ENCODE data around the gene MB21D2. TPM values are rescaled to one million over a fixed set of nuclear protein-coding genes. Genes with fewer than 3 reads are reported as not detected.

MB21D2 gene
- total RNA-seq, 1 experiment from 2014 or later = 2.8 TPM

- ATAC-seq (no peak), DNase-seq (ENCODE audit: low read depth, low spot score) (no peak)
- no TSS peak for BruUV-seq (replicated peaks)
- 0 out of 2 replicates have a peak, but pooled peaks cover under 1% of the 10 kb centered on the region for H3K79me2 ChIP-seq (ENCODE audit: insufficient read depth, low read length)
- no peak for TF ChIP-seq EZH2phosphoT487 (IDR thresholded peaks at IDR 0.05; ENCODE audit: borderline replicate concordance)
- TF ChIP-seq RAD21 (IDR thresholded peaks at IDR 0.05; ENCODE audit: low read depth) = no peak
- no peak for TF ChIP-seq FOSL1 (IDR thresholded peaks at IDR 0.05; ENCODE audit: low read depth)
- no peak for TF ChIP-seq ELF1 (IDR thresholded peaks at IDR 0.05; ENCODE audit: borderline replicate concordance, low read depth)
- no peak for TF ChIP-seq CBX3 (IDR thresholded peaks at IDR 0.05; ENCODE audit: low read depth)
- no peak for TF ChIP-seq ZFX (IDR thresholded peaks at IDR 0.05)
- no peak for TF ChIP-seq CTCF (IDR thresholded peaks at IDR 0.05 in 2 of 3, conservative IDR thresholded peaks at IDR 0.05 in 1 of 3; ENCODE audit: borderline replicate concordance in 1 of 3, insufficient read depth in 1 of 3, low read depth in 2 of 3, low read length in 2 of 3)
- no peak for TF ChIP-seq CEBPB (IDR thresholded peaks at IDR 0.05; ENCODE audit: low read depth)
- no peak for TF ChIP-seq SIN3A (IDR thresholded peaks at IDR 0.05; ENCODE audit: low read depth)
- peaks cover 0 to 19% of the 10 kb centered on the region in 2 experiments; a peak in 2 of 4 replicates for H3K4me1 ChIP-seq (ENCODE audit: control insufficient read depth in 1 of 2, insufficient read depth in 2 of 2, low read length in 2 of 2)
- H3K27me3 ChIP-seq (ENCODE audit: insufficient read depth, low read length) = no peaks in the 10 kb centered on the region
- H4K20me1 ChIP-seq (ENCODE audit: insufficient read depth) = no peaks in the 10 kb centered on the region
- H3K36me3 ChIP-seq (ENCODE audit: control insufficient read depth in 1 of 2, insufficient read depth in 2 of 2, low read length in 2 of 2) = no peaks in the 10 kb centered on the region
- no peak overlapping the region for H3K9ac ChIP-seq (ENCODE audit: low read length)
- no peak overlapping the region for H2AFZ ChIP-seq (ENCODE audit: low read depth, low read length, poor library complexity, severe bottlenecking)
- POLR2A ChIA-PET = no interaction called here
- no peak overlapping the region for H3K4me3 ChIP-seq (replicated peaks in 1 of 2; ENCODE audit: low read depth in 1 of 2, low read length in 2 of 2)
- CTCF ChIA-PET = no interaction called here
- no peaks in the 10 kb centered on the region for H3K9me3 ChIP-seq (ENCODE audit: control insufficient read depth in 1 of 2, insufficient read depth in 1 of 2, low read depth in 1 of 2, low read length in 2 of 2)
- intact Hi-C loops (cut with micrococcal nuclease) = loop anchor here (5.0 kb wide), 2 partner anchors 122 to 1407 kb away; no protein-coding TSS in a partner anchor
- no peak overlapping the region for H3K4me2 ChIP-seq (ENCODE audit: low read length)
- H3K9me2 ChIP-seq (ENCODE audit: insufficient read depth) = no peaks in the 10 kb centered on the region
- H3K27ac ChIP-seq (ENCODE audit: low read depth, low read length) = no peak overlapping the region
- RAD21 ChIA-PET (ENCODE audit: low non-redundant PET in 1 of 2, low total read pairs in 2 of 2, uncharacterized antibody in 2 of 2, unreplicated experiment in 2 of 2) = no interaction called here
Measured at GRCh38 chr3:192919901-192920300, 2.2 kb upstream of the MB21D2 start.

GRCh38 chr3:192918275-192918588 is 576 bp upstream of the MB21D2 start:
- Histone ChIP-seq H3K4me2 (ENCODE audit: low read length) (peak overlapping the region; percentile 80), H3K9me3 (ENCODE audit: control insufficient read depth in 1 of 2, insufficient read depth in 1 of 2, low read depth in 1 of 2, low read length in 2 of 2) (no peaks in the 10 kb centered on the region), H2AFZ (ENCODE audit: low read depth, low read length, poor library complexity, severe bottlenecking) (peak overlapping the region; percentile 36), H3K27me3 (ENCODE audit: insufficient read depth, low read length) (no peaks in the 10 kb centered on the region), H3K36me3 (ENCODE audit: control insufficient read depth in 1 of 2, insufficient read depth in 2 of 2, low read length in 2 of 2) (no peaks in the 10 kb centered on the region), H3K4me1 (ENCODE audit: control insufficient read depth in 1 of 2, insufficient read depth in 2 of 2, low read length in 2 of 2) (peaks cover 0 to 19% of the 10 kb centered on the region in 2 experiments; a peak in 2 of 4 replicates), H3K79me2 (ENCODE audit: insufficient read depth, low read length) (peaks cover 12% of the 10 kb centered on the region; the same call in 1 of the 2 replicates), H3K27ac (ENCODE audit: low read depth, low read length) (peak overlapping the region; percentile 58), H3K9ac (ENCODE audit: low read length) (peak overlapping the region; percentile 58), H4K20me1 (ENCODE audit: insufficient read depth) (no peaks in the 10 kb centered on the region), H3K9me2 (ENCODE audit: insufficient read depth) (no peaks in the 10 kb centered on the region), H3K4me3 (replicated peaks in 1 of 2; ENCODE audit: low read depth in 1 of 2, low read length in 2 of 2) (peak overlapping the region; percentile 74 to 88)
- ChIA-PET POLR2A (interaction anchor here (0.6 to 1.1 kb wide), 4 partner anchors 19 to 123 kb away, joined by 3 to 4 read pairs (median 4); no protein-coding TSS in a partner anchor), CTCF (interaction anchor here (1.0 kb wide), 1 partner anchor 105 kb away, joined by 4 read pairs; no protein-coding TSS in a partner anchor), RAD21 (ENCODE audit: low non-redundant PET in 1 of 2, low total read pairs in 2 of 2, uncharacterized antibody in 2 of 2, unreplicated experiment in 2 of 2) (no interaction called here)
- DNase-seq (ENCODE audit: low read depth, low spot score) = no peak
- no TSS peak for BruUV-seq (replicated peaks)
- intact Hi-C loops (cut with micrococcal nuclease) = loop anchor here (5.0 kb wide), 2 partner anchors 124 to 1409 kb away; no protein-coding TSS in a partner anchor
- no peak; the same call in 1 of the 2 replicates for ATAC-seq
- no peak for TF ChIP-seq CEBPB (IDR thresholded peaks at IDR 0.05; ENCODE audit: low read depth)
- no peak for TF ChIP-seq MAX (IDR thresholded peaks at IDR 0.05)
- TF ChIP-seq EZH2 (IDR thresholded peaks at IDR 0.05) = no peak
- TF ChIP-seq POLR2A (IDR thresholded peaks at IDR 0.05; ENCODE audit: borderline replicate concordance, extremely low read depth, insufficient read depth, insufficient read length) = no peak
- TF ChIP-seq ATF3 (IDR thresholded peaks at IDR 0.05) = no peak
- no peak for TF ChIP-seq EZH2phosphoT487 (IDR thresholded peaks at IDR 0.05; ENCODE audit: borderline replicate concordance)
- no peak for TF ChIP-seq EGR1 (IDR thresholded peaks at IDR 0.05; ENCODE audit: low read depth)
- no peak for TF ChIP-seq TCF7L2 (IDR thresholded peaks at IDR 0.05; ENCODE audit: borderline replicate concordance, extremely low read depth, insufficient read depth, insufficient read length)
- TF ChIP-seq ZFX (IDR thresholded peaks at IDR 0.05) = no peak
- no peak for TF ChIP-seq SRF (IDR thresholded peaks at IDR 0.05; ENCODE audit: low read depth)

Measured in HCT116 (cell line).